HEK293 (cell line): ENCODE data around the gene MLLT3.

Source experiments
- CTCF ChIA-PET: fragments of 350-600 bp; formaldehyde crosslinking; extraction: SDS; loops from one replicate; lab custom pipeline; 2021; ENCODE audit warnings: antibody characterized with exemption; lab: Yijun Ruan, JAX
- POLR2A ChIA-PET: fragments of 300-600 bp; formaldehyde crosslinking; extraction: SDS; loops from one replicate; lab custom pipeline; 2020; ENCODE audit warnings: antibody characterized with exemption, inconsistent platforms; lab: Yijun Ruan, JAX
- H3K27ac ChIP-seq: fragments of 200-500 bp; sonication (Bioruptor generic); 2 replicates; pipeline ENCODE4 v1.5.1; 2014; ENCODE audit warnings: low read depth, low read length, control low read depth, inconsistent platforms; ENCODE audit errors: extremely low read depth
- H3K36me3 ChIP-seq, 2 experiments: fragments of 200-500 bp in 1 of 2; sonication (Bioruptor generic) in 1 of 2; 1 replicate in 1 of 2; 2 replicates in 1 of 2; pipeline ENCODE4 v1.5.1; 2014 to 2017; ENCODE audit warnings: inconsistent platforms in 2 of 2, low read length in 2 of 2; ENCODE audit not compliant: control insufficient read depth in 2 of 2, insufficient read depth in 1 of 2
- H3K4me1 ChIP-seq: fragments of 200-500 bp; sonication (Bioruptor generic); 2 replicates; pipeline ENCODE4 v1.5.1; 2014; ENCODE audit warnings: mild to moderate bottlenecking, low read length, inconsistent platforms; ENCODE audit not compliant: control insufficient read depth, insufficient read depth
- H3K4me3 ChIP-seq: 2 replicates; pipeline ENCODE4 v1.5.1; 2011; ENCODE audit warnings: low read depth, mild to moderate bottlenecking, control low read depth, low read length, moderate library complexity
- H3K9me3 ChIP-seq: fragments of 200-500 bp; sonication (Bioruptor generic); 2 replicates; pipeline ENCODE4 v1.5.1; 2014; ENCODE audit warnings: low read depth, low read length, inconsistent platforms; ENCODE audit not compliant: control insufficient read depth, insufficient read depth
- FEZF1 ChIP-seq: fragments of 450-650 bp; formaldehyde crosslinking; IDR thresholded peaks from 2 replicates; pipeline ENCODE4 v1.5.1; 2016; ENCODE audit warnings: missing biosample characterization, missing genetic modification characterization
- SCRT1 ChIP-seq: fragments of 450-650 bp; formaldehyde crosslinking; IDR thresholded peaks from 2 replicates; pipeline ENCODE4 v1.5.1; 2016; ENCODE audit warnings: missing biosample characterization, missing genetic modification characterization, borderline replicate concordance
- ZEB2 ChIP-seq: fragments of 450-650 bp; formaldehyde crosslinking; IDR thresholded peaks from 2 replicates; pipeline ENCODE4 v1.5.1; 2016; ENCODE audit warnings: missing biosample characterization, missing genetic modification characterization
- ZNF23 ChIP-seq: fragments of 450-650 bp; formaldehyde crosslinking; IDR thresholded peaks from 2 replicates; pipeline ENCODE4 v1.5.1; 2016; ENCODE audit warnings: missing biosample characterization, missing genetic modification characterization, borderline replicate concordance
- ZNF394 ChIP-seq: fragments of 450-650 bp; formaldehyde crosslinking; IDR thresholded peaks from 2 replicates; pipeline ENCODE4 v1.5.1; 2016; ENCODE audit warnings: missing biosample characterization, missing genetic modification characterization, mild to moderate bottlenecking, moderate library complexity, borderline replicate concordance
- ZNF548 ChIP-seq: fragments of 450-650 bp; formaldehyde crosslinking; IDR thresholded peaks from 2 replicates; pipeline ENCODE4 v1.5.1; 2016; ENCODE audit warnings: missing biosample characterization, missing genetic modification characterization
- ZNF623 ChIP-seq: fragments of 450-650 bp; formaldehyde crosslinking; IDR thresholded peaks from 2 replicates; pipeline ENCODE4 v1.5.1; 2016; ENCODE audit warnings: missing biosample characterization, missing genetic modification characterization
- ZNF76 ChIP-seq: fragments of 450-650 bp; formaldehyde crosslinking; IDR thresholded peaks from 2 replicates; pipeline ENCODE4; 2016; ENCODE audit warnings: low read depth, missing biosample characterization, missing genetic modification characterization, borderline replicate concordance
- ZNF768 ChIP-seq: fragments of 450-650 bp; formaldehyde crosslinking; IDR thresholded peaks from 2 replicates; pipeline ENCODE4 v1.5.1; 2018; ENCODE audit warnings: missing biosample characterization, mild to moderate bottlenecking, missing genetic modification characterization
- ZNF843 ChIP-seq: fragments of 450-650 bp; formaldehyde crosslinking; IDR thresholded peaks from 2 replicates; pipeline ENCODE4 v1.5.1; 2016; ENCODE audit warnings: missing biosample characterization, missing genetic modification characterization
- ZXDB ChIP-seq: fragments of 450-650 bp; formaldehyde crosslinking; IDR thresholded peaks from 2 replicates; pipeline ENCODE4 v1.5.1; 2016; ENCODE audit warnings: missing biosample characterization, missing genetic modification characterization
- TF ChIP-seq, protein P1 (sequence below): fragments of 450-650 bp; formaldehyde crosslinking; IDR thresholded peaks from 2 replicates; pipeline ENCODE4 v1.5.1; 2016; ENCODE audit warnings: missing biosample characterization, missing genetic modification characterization
- TF ChIP-seq, protein P2 (sequence below): fragments of 450-650 bp; formaldehyde crosslinking; IDR thresholded peaks from 2 replicates; pipeline ENCODE4 v1.5.1; 2017; ENCODE audit warnings: missing biosample characterization, missing genetic modification characterization
- TF ChIP-seq, protein P3 (sequence below): fragments of 450-650 bp; formaldehyde crosslinking; IDR thresholded peaks from 2 replicates; pipeline ENCODE4 v1.5.1; 2017; ENCODE audit warnings: missing biosample characterization, missing genetic modification characterization
- TF ChIP-seq, protein P4 (sequence below): fragments of 450-650 bp; formaldehyde crosslinking; IDR thresholded peaks from 2 replicates; pipeline ENCODE4 v1.5.1; 2017; ENCODE audit warnings: missing biosample characterization, missing genetic modification characterization

Gene MLLT3

DNA sequence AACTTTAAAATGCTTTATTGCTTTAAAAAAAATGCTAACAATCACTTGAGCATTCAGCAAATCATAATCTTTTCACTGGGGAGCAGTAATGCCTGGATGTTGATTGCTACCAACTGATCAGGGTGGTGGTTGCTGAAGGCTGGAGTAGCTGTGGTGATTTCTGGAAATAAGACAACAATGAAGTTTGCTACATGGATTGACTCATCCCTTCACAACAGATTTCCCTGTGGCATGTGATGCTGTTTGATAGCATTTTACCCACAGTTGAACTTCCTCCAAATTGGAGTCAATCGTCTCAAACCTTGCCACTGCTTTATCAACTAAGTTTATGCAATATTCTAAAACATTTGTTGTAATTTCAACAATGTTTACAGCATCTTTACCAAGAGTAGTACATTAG is 83.3 kb downstream of the MLLT3 start:
- H3K36me3 ChIP-seq: no peaks in the 10 kb centered on the region
- no peaks in the 10 kb centered on the region; the same call in 1 of the 2 replicates for H3K9me3 ChIP-seq
- CTCF ChIA-PET: no interaction called here
- peaks cover 23% of the 10 kb centered on the region for H3K4me1 ChIP-seq
- POLR2A ChIA-PET: no interaction called here
- no peak overlapping the region for H3K27ac ChIP-seq
- no peak overlapping the region for H3K4me3 ChIP-seq
- peak; percentile 23; the same call in 1 of the 2 replicates for TF ChIP-seq ZNF394 (tag by site-specific recombination)
- TF ChIP-seq ZNF23 (tag by site-specific recombination): no peak
- TF ChIP-seq, all 188 proteins: peak for 1

DNA sequence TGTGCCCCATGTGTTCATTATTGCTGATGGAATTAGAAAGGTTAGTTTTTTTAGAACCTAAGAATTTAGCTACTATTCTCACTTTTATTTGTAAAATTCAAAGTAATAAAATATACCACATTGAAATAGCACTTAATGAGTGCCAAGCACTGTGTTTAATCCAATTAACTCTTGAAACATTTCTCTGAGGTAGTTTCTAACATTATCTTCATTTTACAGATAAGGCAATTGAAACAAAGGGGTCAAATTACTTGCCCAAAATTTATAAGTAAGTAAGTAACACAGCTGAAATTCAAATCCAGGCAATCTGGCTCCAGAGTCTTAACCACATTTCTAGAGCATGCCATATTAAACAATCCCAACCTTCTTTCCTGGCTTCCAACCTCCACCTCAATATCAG is 84.2 kb downstream of the MLLT3 start:
- ChIA-PET POLR2A (no interaction called here), CTCF (interaction anchor here (3.5 kb wide), 1 partner anchor 14 kb away, joined by 24 read pairs; no protein-coding TSS in a partner anchor)
- H3K27ac ChIP-seq: 0 out of 2 replicates have a peak overlapping the region, but pooled peaks have one; percentile 14
- peaks cover 23% of the 10 kb centered on the region for H3K4me1 ChIP-seq
- no peak overlapping the region for H3K4me3 ChIP-seq
- H3K36me3 ChIP-seq: no peaks in the 10 kb centered on the region
- no peaks in the 10 kb centered on the region; the same call in 1 of the 2 replicates for H3K9me3 ChIP-seq
- TF ChIP-seq ZNF768 (tag by site-specific recombination): no peak
- TF ChIP-seq, protein P1, sequence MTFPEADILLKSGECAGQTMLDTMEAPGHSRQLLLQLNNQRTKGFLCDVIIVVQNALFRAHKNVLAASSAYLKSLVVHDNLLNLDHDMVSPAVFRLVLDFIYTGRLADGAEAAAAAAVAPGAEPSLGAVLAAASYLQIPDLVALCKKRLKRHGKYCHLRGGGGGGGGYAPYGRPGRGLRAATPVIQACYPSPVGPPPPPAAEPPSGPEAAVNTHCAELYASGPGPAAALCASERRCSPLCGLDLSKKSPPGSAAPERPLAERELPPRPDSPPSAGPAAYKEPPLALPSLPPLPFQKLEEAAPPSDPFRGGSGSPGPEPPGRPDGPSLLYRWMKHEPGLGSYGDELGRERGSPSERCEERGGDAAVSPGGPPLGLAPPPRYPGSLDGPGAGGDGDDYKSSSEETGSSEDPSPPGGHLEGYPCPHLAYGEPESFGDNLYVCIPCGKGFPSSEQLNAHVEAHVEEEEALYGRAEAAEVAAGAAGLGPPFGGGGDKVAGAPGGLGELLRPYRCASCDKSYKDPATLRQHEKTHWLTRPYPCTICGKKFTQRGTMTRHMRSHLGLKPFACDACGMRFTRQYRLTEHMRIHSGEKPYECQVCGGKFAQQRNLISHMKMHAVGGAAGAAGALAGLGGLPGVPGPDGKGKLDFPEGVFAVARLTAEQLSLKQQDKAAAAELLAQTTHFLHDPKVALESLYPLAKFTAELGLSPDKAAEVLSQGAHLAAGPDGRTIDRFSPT (tag by site-specific recombination): no peak
- TF ChIP-seq, protein P2, sequence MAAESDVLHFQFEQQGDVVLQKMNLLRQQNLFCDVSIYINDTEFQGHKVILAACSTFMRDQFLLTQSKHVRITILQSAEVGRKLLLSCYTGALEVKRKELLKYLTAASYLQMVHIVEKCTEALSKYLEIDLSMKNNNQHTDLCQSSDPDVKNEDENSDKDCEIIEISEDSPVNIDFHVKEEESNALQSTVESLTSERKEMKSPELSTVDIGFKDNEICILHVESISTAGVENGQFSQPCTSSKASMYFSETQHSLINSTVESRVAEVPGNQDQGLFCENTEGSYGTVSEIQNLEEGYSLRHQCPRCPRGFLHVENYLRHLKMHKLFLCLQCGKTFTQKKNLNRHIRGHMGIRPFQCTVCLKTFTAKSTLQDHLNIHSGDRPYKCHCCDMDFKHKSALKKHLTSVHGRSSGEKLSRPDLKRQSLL (tag by site-specific recombination): peak; percentile 75; the same call in 1 of the 2 replicates
- TF ChIP-seq ZNF623 (tag by site-specific recombination): no peak
- TF ChIP-seq ZNF548: no peak
- no peak for TF ChIP-seq ZNF76 (tag by site-specific recombination)
- TF ChIP-seq FEZF1 (tag by site-specific recombination): peak; percentile 11; the same call in 1 of the 2 replicates
- 0 out of 2 replicates have a peak, but pooled peaks have one; percentile 21 for TF ChIP-seq ZEB2
- peak; percentile 37; the same call in 1 of the 2 replicates for TF ChIP-seq ZNF843 (tag by site-specific recombination)
- TF ChIP-seq, protein P3, sequence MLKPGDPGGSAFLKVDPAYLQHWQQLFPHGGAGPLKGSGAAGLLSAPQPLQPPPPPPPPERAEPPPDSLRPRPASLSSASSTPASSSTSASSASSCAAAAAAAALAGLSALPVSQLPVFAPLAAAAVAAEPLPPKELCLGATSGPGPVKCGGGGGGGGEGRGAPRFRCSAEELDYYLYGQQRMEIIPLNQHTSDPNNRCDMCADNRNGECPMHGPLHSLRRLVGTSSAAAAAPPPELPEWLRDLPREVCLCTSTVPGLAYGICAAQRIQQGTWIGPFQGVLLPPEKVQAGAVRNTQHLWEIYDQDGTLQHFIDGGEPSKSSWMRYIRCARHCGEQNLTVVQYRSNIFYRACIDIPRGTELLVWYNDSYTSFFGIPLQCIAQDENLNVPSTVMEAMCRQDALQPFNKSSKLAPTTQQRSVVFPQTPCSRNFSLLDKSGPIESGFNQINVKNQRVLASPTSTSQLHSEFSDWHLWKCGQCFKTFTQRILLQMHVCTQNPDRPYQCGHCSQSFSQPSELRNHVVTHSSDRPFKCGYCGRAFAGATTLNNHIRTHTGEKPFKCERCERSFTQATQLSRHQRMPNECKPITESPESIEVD: peak; percentile 78
- TF ChIP-seq ZXDB: peak; percentile 57
- TF ChIP-seq SCRT1 (tag by site-specific recombination): no peak
- TF ChIP-seq, protein P4, sequence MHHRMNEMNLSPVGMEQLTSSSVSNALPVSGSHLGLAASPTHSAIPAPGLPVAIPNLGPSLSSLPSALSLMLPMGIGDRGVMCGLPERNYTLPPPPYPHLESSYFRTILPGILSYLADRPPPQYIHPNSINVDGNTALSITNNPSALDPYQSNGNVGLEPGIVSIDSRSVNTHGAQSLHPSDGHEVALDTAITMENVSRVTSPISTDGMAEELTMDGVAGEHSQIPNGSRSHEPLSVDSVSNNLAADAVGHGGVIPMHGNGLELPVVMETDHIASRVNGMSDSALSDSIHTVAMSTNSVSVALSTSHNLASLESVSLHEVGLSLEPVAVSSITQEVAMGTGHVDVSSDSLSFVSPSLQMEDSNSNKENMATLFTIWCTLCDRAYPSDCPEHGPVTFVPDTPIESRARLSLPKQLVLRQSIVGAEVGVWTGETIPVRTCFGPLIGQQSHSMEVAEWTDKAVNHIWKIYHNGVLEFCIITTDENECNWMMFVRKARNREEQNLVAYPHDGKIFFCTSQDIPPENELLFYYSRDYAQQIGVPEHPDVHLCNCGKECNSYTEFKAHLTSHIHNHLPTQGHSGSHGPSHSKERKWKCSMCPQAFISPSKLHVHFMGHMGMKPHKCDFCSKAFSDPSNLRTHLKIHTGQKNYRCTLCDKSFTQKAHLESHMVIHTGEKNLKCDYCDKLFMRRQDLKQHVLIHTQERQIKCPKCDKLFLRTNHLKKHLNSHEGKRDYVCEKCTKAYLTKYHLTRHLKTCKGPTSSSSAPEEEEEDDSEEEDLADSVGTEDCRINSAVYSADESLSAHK (tag by site-specific recombination): peak; percentile 71; the same call in 1 of the 2 replicates
